ENCODE results near the gene DPH1. TPM values are rescaled to one million over a fixed set of nuclear protein-coding genes. Genes with fewer than 3 reads are reported as not detected.

DPH1 gene
- total RNA-seq, 4 donors from 2014 or later, result 29.9 to 35.6 (median 34.0) TPM

DNA sequence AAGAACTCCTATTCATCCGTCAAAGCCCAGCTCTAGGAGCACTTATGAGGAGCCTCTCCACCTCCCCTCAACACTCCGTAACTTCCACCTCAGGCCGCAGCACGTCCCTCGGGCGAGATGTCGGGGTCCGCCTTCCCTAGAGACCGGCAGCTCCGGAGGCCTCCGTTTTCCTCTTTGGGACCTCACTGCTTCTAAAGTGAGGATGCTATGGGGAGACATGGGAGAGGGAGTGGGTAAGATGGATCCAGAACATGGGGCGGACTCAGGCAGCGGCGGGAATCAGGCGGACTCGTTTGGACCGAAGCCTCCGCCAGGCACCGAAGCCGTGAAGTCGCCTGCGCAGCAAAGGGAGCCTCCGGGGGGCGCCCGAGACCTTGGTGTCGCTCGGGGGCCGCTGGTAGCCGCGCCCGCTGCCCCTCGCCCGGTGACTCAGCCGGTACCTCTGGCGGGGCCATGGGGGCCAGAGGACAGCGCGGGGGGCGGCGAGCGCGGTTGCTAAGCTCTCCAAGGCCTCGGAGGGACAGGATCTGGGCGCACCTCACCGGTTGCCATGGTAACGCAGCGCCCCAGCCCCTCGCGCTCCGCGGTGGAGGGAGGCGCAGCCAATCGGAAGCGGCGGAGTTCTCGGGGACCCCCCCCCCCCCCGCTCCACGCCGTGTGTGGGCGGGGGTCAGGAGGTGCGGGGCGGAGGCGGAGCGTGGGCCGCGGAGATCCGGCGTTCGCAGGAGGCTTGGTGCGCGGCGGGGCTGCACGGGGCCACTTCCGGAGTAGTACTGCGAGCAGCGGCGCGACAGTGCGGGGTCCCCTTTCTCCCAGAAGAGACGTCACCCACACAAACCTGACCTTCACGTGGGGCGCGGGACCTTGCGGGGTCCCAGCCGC, 23.7 kb downstream of the DPH1 start:
- H3K27ac ChIP-seq, result peak overlapping the region; percentile 10 to 95 (median 89)
- H3K4me3 ChIP-seq, result peak overlapping the region; percentile 27 to 77
- peaks cover 0 to 18% of the 10 kb centered on the region in 2 donors for H3K36me3 ChIP-seq
- TF ChIP-seq, protein P1, sequence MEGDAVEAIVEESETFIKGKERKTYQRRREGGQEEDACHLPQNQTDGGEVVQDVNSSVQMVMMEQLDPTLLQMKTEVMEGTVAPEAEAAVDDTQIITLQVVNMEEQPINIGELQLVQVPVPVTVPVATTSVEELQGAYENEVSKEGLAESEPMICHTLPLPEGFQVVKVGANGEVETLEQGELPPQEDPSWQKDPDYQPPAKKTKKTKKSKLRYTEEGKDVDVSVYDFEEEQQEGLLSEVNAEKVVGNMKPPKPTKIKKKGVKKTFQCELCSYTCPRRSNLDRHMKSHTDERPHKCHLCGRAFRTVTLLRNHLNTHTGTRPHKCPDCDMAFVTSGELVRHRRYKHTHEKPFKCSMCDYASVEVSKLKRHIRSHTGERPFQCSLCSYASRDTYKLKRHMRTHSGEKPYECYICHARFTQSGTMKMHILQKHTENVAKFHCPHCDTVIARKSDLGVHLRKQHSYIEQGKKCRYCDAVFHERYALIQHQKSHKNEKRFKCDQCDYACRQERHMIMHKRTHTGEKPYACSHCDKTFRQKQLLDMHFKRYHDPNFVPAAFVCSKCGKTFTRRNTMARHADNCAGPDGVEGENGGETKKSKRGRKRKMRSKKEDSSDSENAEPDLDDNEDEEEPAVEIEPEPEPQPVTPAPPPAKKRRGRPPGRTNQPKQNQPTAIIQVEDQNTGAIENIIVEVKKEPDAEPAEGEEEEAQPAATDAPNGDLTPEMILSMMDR (IDR thresholded peaks at IDR 0.05), result peak in 3 of 4 experiments; percentile 64 to 83 (median 76)
- no peak for TF ChIP-seq POLR2AphosphoS5 (IDR thresholded peaks at IDR 0.05)
- H3K4me1 ChIP-seq, result peaks cover 0 to 87% (median 16%) of the 10 kb centered on the region in 3 donors
- peak; percentile 22 for ATAC-seq
- peaks cover 69% of the 10 kb centered on the region for H3K27me3 ChIP-seq
- no peaks in the 10 kb centered on the region for H3K9me3 ChIP-seq
- 23 to 50% methylated on average over 1 to 3 of the region's 84 CpGs for WGBS, 2 donors (ENCODE audit: low coverage in 1 of 2)

DNA sequence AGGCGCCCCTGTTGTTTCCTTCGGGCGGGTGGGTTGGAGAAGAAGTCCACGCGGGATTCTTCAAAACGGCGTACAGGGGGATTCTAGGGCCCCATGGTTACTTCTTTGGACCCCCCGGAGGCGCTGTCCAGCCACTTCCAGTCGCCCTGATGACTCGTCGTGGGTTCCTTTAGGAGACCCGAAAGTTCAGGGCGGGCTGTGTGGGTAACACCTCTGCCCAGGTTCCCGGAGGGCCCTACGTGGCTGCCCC, 24.2 kb downstream of the DPH1 start:
- Histone ChIP-seq H3K27me3 (peaks cover 74% of the 10 kb centered on the region), H3K27ac (peak overlapping the region; percentile 10 to 95 (median 89)), H3K9me3 (no peaks in the 10 kb centered on the region), H3K4me3 (peak overlapping the region; percentile 27 to 77), H3K36me3 (peaks cover 0 to 18% of the 10 kb centered on the region in 2 donors), H3K4me1 (peaks cover 0 to 87% (median 16%) of the 10 kb centered on the region in 3 donors)
- no peak for TF ChIP-seq POLR2AphosphoS5 (IDR thresholded peaks at IDR 0.05)
- TF ChIP-seq, protein P1 (IDR thresholded peaks at IDR 0.05), result no peak
- TF ChIP-seq EP300 (IDR thresholded peaks at IDR 0.05), result no peak
- TF ChIP-seq POLR2A (IDR thresholded peaks at IDR 0.05), result no peak
- ATAC-seq, result no peak
- WGBS, 2 donors (ENCODE audit: low coverage in 1 of 2), result 0% methylated on average over 1 of the region's 16 CpGs; no CpG with 5 or more reads in 1 of the 2 donors

DNA sequence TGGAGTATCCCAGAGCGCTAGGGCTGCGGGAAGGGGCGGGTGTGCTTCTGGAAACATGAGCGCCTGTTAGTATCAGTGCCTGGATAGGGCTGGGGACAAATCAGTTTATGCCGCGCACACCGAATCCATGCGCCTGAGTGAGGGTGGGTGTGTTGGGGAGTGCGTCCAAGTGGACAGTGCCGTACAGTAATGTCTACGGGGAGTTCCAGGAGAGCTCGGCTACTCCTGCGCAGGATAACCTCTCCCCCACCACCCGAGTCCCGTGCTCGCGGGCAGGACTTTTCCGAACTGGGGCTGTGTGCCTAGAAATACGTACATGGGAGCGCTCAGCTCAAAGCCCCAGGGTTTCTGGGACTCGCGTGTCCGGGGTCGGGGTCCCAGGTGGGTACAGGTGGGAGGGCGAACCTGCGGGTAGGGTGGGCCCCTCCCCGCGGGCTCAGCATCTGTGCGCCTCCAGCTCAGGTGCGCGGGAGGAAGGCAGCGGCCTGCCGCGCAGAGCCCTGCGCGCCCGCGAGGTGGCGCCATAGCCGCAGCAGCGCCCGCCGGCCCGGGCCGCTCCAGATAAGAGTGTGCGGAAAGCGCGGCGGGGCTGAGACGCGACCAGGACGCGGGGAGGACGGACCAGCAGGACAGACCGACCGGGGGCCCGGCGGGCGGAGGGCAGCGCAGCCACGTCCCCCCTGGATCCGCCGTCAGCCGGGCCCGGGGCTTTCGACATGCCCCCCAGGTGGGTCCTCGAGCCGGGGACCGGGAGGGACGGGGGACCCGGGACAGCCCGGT, 24.7 kb downstream of the DPH1 start, which contains the start of gene HIC1:
HIC1 (plus strand) TSS at position 592 of the 780 bp plus-strand sequence. CDS start 1,588 bp downstream, outside the sequence.
- peak; percentile 54 for ATAC-seq
- Histone ChIP-seq H3K4me1 (peaks cover 0 to 87% (median 18%) of the 10 kb centered on the region in 3 donors), H3K4me3 (peak within 1 kb of the TSS; percentile 42 to 77), H3K27ac (peak within 1 kb of the TSS; percentile 77 to 95 (median 89)), H3K27me3 (peaks cover 74% of the 10 kb centered on the region), H3K9me3 (no peaks in the 10 kb centered on the region), H3K36me3 (peaks cover 0 to 23% of the 10 kb centered on the region in 2 donors)
- TF ChIP-seq POLR2A (IDR thresholded peaks at IDR 0.05), result peak; percentile 91 to 94
- TF ChIP-seq, protein P1 (IDR thresholded peaks at IDR 0.05), result peak in 3 of 4 experiments; percentile 99
- peak; percentile 86 for TF ChIP-seq POLR2AphosphoS5 (IDR thresholded peaks at IDR 0.05)
- TF ChIP-seq EP300 (IDR thresholded peaks at IDR 0.05), result no peak
- WGBS, 2 donors (ENCODE audit: low coverage in 1 of 2), result no CpG with 5 or more reads among the region's 72 CpGs

DNA sequence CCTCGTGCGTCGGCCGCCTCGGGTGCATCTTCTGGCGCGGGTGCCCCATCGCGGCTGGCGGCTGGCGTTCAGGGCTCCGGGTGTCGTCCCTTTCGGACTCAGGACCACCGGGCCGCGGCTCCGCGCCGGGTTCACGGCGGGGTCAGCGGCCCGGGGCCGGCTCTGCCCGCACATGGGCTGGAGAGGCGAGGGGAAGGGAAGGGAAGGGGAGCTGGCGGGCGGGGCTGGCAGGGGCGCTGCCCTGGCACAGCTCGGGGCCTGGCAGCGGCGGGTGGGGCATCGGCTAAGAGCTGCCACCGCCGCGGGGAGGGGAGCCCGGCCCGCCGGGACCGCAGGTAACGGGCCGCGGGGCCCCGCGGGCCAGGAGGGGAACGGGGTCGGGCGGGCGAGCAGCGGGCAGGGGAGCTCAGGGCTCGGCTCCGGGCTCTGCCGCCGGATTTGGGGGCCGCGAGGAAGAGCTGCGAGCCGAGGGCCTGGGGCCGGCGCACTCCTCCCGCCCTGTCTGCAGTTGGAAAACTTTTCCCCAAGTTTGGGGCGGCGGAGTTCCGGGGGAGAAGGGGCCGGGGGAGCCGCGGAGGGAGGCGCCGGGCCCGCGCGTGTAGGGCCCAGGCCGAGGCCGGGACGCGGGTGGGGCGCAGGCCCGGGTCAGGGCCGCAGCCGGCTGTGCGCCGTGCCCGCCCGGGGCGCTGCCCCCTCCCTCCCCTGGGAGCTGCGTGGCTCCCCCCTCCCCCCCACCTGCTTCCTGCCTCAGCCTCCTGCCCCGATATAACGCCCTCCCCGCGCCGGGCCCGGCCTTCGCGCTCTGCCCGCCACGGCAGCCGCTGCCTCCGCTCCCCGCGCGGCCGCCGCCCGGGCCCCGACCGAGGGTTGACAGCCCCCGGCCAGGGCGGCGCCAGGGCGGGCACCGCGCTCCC, 25.6 kb downstream of the DPH1 start:
- Histone ChIP-seq H3K4me1 (peaks cover 0 to 90% (median 16%) of the 10 kb centered on the region in 3 donors), H3K4me3 (peak overlapping the region; percentile 42 to 77), H3K36me3 (peaks cover 0 to 32% of the 10 kb centered on the region in 2 donors), H3K9me3 (no peaks in the 10 kb centered on the region), H3K27me3 (peaks cover 69% of the 10 kb centered on the region), H3K27ac (peak overlapping the region; percentile 77 to 95 (median 89))
- WGBS, 2 donors (ENCODE audit: low coverage in 1 of 2), result 40% methylated on average over 6 of the region's 113 CpGs; no CpG with 5 or more reads in 1 of the 2 donors
- TF ChIP-seq POLR2A (IDR thresholded peaks at IDR 0.05) (no peak), POLR2AphosphoS5 (IDR thresholded peaks at IDR 0.05) (no peak), EP300 (IDR thresholded peaks at IDR 0.05) (no peak)
- TF ChIP-seq, protein P1 (IDR thresholded peaks at IDR 0.05), result no peak
- ATAC-seq, result no peak

Measured in gastroesophageal sphincter (tissue), 4 donors.